ENCODE data around the gene LBP. TPM values are rescaled to one million over a fixed set of nuclear protein-coding genes. Genes with fewer than 3 reads are reported as not detected.
"Not testable (repeated sequence)": the region's sequence is repeated elsewhere in the genome, so short reads cannot be mapped to it uniquely, and the experiment has no call there.

LBP gene
- total RNA-seq, 1 experiment from 2014 or later, result not detected

DNA sequence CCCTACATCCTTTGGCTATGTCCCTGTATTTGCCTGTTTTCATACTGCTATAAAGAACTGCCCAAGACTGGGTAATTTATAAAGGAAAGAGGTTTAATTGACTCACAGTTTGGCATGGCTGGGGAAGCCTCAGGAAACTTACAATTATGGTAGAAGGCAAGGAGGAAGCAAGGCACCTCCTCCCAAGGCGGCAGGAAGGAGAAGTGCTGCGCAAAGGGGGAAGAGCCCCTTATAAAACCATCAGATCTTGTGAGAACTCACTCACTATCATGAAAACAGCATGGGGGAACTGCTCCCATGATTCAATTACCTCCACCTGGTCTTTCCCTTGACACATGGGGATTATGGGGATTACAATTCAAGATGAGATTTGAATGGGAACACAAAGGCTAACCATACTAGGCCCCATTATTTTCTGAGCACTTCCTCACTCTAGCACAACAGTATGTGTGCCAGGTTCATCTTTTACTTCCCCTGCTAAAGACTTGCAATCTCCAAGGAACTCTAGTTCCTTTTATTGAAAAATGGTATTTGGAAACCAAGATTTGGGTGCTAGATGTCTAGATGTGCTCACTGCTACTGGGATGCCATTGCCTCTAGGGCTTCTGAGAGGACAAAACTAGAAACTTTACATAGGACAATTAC lies 49.6 kb downstream of the LBP start:
- DNase-seq (ENCODE audit: low read depth), result not testable (repeated sequence)

DNA sequence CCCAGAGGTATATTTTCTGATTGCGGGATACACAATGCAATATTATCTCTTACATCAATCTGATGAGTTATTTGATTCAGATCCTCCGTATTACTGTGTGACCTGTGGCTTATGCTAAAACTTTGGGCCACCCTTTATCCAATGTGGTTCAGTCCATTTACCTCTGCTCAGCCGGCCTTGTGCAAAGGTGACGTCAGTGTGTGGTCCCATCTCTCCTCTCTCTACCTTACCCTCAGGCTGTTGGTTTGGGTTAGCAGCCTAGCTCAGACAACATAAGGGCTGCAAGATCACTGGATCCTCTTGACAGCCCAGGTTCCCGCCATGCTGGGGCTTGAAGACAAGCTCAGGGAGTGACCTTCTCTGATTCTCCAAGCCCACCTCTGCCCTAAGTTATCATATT lies 55.8 kb downstream of the LBP start:
- no peak for DNase-seq (ENCODE audit: low read depth)

DNA sequence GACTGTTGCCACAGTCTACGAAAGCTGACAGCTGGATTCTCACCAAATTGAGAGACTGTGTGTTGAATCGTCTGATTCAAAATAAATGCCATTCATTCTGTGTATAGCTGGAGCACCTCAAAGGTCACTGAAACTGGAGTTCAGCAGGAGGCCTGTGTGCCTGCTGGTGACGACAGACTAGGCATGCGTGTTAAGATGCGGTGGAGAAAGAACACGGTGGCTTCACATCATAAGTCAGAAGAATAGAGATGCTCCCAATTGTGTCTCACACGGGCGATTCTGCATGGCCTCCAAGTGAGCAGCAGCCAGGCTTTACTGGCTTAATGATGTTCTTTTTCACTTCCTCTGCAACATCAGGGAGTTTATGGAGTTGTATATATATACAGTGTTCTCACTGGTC lies 56.5 kb downstream of the LBP start:
- DNase-seq (ENCODE audit: low read depth), result no peak

- no peak for DNase-seq (ENCODE audit: low read depth)
Measured at GRCh38 chr20:38404016-38404415, 57.7 kb downstream of the LBP start.

- no peak for DNase-seq (ENCODE audit: low read depth)
Measured at GRCh38 chr20:38405132-38405531, 58.9 kb downstream of the LBP start.

DNA sequence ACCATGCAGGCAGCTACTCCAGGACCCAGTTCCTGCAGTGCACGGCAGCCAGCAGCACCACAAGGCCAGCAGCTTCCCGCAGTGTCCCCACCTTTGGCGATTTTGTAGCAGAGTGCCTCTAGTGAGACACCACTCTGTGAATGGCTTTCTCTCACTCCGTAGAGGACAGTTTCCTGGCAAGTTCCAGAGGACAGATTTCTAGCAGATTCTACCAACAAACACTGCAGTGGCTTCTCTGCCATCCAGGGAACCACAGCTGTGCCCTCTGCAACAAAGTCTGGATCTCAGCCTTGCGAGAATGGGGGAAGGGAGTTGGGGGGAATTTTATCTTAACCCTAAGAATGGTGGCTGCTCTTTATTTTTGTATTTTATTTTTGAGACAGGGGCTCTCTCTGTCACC lies 60.2 kb downstream of the LBP start:
- DNase-seq (ENCODE audit: low read depth), result no peak

DNA sequence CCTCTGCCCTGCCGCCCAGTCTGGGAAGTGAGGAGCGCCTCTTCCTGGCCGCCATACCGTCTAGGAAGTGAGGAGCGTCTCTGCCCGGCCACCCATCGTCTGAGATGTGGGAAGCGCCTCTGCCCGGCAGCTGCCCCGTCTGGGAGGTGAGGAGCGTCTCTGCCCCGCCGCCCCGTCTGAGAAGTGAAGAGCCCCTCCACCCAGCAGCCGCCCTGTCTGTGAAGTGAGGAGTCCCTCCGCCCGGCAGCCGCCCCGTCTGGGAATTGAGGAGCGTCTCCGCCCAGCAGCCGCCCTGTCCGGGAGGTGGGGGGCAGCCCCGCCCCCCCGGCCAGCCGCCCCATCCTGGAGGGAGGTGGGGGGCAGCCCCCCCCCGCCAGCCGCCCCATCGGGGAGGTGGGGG lies 61.0 kb downstream of the LBP start:
- DNase-seq (ENCODE audit: low read depth), result no peak

GRCh38 chr20:38407822-38408221 lies 61.5 kb downstream of the LBP start:
- DNase-seq (ENCODE audit: low read depth), result not testable (repeated sequence)

GRCh38 chr20:38412877-38413577 lies 66.7 kb downstream of the LBP start:
- no peak for DNase-seq (ENCODE audit: low read depth)

DNA sequence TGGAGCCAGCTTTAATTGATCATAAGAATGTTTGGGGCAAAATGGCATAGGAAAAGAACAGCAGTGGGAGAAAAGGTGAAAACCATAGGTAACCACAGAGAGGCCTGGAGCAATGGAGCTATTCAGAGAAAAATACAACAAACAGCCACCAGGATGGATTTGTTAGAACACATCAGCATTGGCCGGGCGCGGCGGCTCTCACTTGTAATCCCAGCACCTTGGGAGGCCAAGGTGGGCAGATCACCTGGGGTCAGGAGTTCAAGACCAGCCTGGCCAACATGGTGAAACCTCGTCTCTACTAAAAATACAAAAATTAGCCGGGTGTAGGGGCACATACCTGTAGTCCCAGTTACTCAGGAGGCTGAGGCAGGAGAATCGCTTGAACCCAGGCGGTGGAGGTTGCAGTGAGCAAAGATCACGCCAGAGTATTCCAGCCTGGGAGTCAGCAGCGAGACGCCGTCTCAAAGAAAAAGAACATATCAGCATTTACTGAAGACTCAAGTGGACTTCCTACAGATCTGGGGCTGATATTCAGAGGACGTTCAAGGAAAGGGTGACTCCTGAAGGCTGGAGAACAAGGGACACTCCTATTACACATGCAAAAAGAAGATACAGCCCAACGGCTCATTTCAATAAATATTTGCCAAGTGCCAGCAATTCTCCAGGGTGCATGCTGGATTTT lies 68.6 kb downstream of the LBP start:
- no peak for DNase-seq (ENCODE audit: low read depth)

DNA sequence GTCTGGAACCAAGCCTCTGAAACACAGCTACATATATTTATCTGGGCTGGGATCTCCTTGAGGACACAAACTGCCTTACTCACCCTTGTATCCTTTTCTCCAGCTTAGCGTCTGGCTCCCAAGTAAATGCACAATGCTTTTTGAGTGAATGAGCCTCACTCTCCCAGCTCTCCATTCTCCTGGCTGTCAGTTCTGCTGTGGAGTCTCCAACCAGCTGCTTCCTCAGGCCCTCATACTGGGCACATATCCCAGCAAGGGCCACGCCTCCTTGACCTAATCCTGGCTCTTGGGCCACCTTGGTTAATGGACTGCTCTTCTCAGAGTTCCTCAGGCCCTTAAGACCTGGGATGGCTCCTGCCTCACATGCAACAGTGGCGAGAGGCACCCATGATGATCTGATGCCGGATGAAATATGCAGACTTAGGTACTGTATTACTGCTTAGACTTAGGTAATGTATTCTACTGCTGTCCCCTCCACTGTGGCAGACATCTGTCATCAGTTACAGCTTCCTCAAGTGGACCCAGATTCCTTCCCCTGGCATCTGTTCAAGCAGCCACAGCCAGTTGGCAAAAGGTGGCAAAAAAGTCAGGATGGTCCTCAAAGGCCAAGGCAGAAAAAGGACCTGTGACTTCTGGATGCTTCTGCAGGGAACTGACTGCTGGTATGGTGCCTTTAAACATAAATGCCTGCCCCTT lies 72.4 kb downstream of the LBP start:
- peak; percentile 55 for DNase-seq (ENCODE audit: low read depth)

DNA sequence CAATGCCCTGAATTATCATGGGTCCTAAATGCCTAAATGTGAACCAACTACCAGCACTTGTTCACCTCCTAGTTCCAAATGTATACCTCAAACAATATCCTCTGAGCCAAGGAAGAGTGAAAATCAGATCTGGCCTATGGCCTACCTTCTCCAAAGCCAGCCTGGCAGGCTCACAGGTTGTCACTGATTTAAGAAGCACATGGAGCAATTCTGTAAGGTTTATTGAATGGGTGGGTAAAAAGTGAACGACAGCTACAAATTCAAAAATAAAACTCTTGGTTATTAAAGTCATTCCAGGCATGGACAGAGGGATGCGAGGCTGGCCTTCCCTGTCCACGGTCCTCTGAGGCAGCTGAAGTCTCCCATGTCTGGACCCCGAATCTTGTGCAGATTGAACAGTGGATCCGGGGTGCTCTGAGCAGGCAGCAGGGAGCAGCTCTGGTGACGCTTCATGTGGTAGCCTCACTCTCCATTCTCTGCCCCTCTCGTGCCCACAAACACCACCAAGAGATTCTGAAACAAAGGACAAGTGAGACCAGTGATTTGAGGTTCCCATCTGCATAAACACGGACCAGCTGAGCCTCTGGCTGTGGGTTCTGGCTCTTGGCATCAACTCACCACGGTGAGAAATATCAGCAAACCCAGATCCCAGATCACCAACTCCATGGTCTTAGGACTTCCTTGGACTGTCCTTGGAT lies 74.3 kb downstream of the LBP start:
- DNase-seq (ENCODE audit: low read depth), result no peak

DNA sequence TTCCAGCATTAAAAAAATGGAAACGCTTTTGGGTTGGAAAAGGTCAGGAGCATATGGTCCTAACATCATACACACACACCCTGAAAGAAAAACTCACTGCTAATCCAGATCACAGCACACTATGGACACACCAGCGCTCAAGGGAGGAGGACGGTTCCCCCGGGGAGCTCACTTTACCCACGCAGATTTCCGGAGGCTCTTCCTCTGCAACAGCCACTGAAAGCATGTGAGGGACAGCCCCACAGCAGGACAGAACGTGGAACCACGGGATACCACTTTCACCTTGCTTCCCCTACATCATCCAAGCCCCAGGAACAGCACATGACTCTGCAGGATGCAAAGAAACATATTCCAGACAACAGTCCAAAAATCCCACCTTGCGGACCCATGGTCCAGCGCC lies 75.6 kb downstream of the LBP start:
- DNase-seq (ENCODE audit: low read depth), result no peak

DNA sequence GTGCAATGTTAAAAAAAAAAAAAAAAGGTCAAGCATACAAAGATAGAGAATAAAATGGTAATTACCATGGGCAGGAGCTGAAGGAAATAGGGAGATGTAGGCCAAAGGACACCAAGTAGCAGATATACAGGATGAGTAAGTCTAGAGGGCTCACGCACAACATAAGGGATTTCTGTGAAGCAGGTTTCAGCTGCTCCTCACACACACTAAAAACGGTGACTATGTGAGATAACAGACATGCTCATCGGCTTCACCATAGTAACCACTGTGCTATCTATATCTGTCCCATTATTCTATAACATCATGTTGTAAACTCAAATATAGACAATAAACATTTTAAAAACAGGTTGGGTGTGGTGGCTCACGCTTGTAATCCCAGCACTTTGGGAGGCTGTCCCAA lies 77.3 kb downstream of the LBP start:
- DNase-seq (ENCODE audit: low read depth), result no peak

DNA sequence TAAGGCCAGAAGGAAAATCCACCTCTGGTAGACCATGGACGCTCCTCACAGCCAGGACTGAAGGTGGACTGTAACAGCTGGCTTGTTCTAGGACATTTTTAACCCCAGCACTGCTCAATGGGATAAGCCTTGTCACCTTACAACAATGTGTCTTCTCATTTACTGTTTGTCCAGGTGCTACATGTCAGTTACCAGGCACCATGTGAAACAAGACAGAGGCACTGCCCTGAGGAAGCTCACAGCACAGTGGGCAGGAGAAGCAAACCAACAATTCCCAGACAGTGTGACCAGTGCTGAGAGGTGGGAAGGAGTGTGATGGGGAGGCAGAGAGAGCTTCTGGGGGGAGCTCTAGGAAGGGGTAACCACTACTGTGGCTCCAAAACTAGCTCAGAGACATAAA lies 78.1 kb downstream of the LBP start:
- peak; percentile 15 for DNase-seq (ENCODE audit: low read depth)

- peak; percentile 95 for DNase-seq (ENCODE audit: low read depth)
Measured at GRCh38 chr20:38426006-38426897, 80.0 kb downstream of the LBP start.
